ENCODE results near the gene LDLRAP1. TPM values are rescaled to one million over a fixed set of nuclear protein-coding genes. Genes with fewer than 3 reads are reported as not detected.

LDLRAP1 gene
- total RNA-seq, 1 experiment from 2014 or later = 26.0 TPM

GRCh38 chr1:25523542-25523941, 19.9 kb upstream of the LDLRAP1 start:
- CTCF ChIA-PET = no interaction called here

More at GRCh38 chr1:25523542-25523941, 19.9 kb upstream of the LDLRAP1 start:
- ATAC-seq = peak; percentile 83
- ChIA-PET RAD21 (ENCODE audit: low non-redundant PET in 1 of 2, low total read pairs in 2 of 2, uncharacterized antibody in 2 of 2, unreplicated experiment in 2 of 2) (no interaction called here), POLR2A (no interaction called here)
- Histone ChIP-seq H3K4me2 (ENCODE audit: low read length) (no peak overlapping the region), H3K79me2 (ENCODE audit: insufficient read depth, low read length) (no peaks in the 10 kb centered on the region), H3K9ac (ENCODE audit: low read length) (no peak overlapping the region), H3K9me3 (ENCODE audit: control insufficient read depth in 1 of 2, insufficient read depth in 1 of 2, low read depth in 1 of 2, low read length in 2 of 2) (peaks cover 0 to 5% of the 10 kb centered on the region in 2 experiments; a peak in 1 of 4 replicates), H3K27ac (ENCODE audit: low read depth, low read length) (no peak overlapping the region), H2AFZ (ENCODE audit: low read depth, low read length, poor library complexity, severe bottlenecking) (no peak overlapping the region), H3K36me3 (ENCODE audit: control insufficient read depth in 1 of 2, insufficient read depth in 2 of 2, low read length in 2 of 2) (no peaks in the 10 kb centered on the region), H3K27me3 (ENCODE audit: insufficient read depth, low read length) (no peaks in the 10 kb centered on the region), H3K4me3 (replicated peaks in 1 of 2; ENCODE audit: low read depth in 1 of 2, low read length in 2 of 2) (no peak overlapping the region), H3K9me2 (ENCODE audit: insufficient read depth) (no peaks in the 10 kb centered on the region), H3K4me1 (ENCODE audit: control insufficient read depth in 1 of 2, insufficient read depth in 2 of 2, low read length in 2 of 2) (no peaks in the 10 kb centered on the region), H4K20me1 (ENCODE audit: insufficient read depth) (no peaks in the 10 kb centered on the region)
- BruUV-seq (replicated peaks) = no TSS peak
- intact Hi-C loops (cut with micrococcal nuclease) = no loop called here
- peak; percentile 64 for TF ChIP-seq RAD21 (IDR thresholded peaks at IDR 0.05; ENCODE audit: low read depth)
- peak; percentile 24 to 53 (median 37); a peak in 5 of 6 replicates for TF ChIP-seq CTCF (IDR thresholded peaks at IDR 0.05 in 2 of 3, conservative IDR thresholded peaks at IDR 0.05 in 1 of 3; ENCODE audit: borderline replicate concordance in 1 of 3, insufficient read depth in 1 of 3, low read depth in 2 of 3, low read length in 2 of 3)
- TF ChIP-seq MAX (IDR thresholded peaks at IDR 0.05) = no peak
- DNase-seq (ENCODE audit: low read depth, low spot score) = no peak

Measured in HCT116 (cell line).